Measurements from ENCODE around the gene KRTAP4-7.
"Not testable (repeated sequence)": the region's sequence is repeated elsewhere in the genome, so short reads cannot be mapped to it uniquely, and the experiment has no call there.

- not testable (repeated sequence) for TF ChIP-seq CTCF, POLR2A (IDR thresholded peaks at IDR 0.05)
Measured at GRCh38 chr17:41084100-41084856, at the start of gene KRTAP4-7.
